SH-SY5Y (cell line): Measurements from ENCODE around the gene TBL1X.

Experiments
- GATA2 ChIP-seq: IDR thresholded peaks from 2 replicates; pipeline ENCODE4 v1.6.1; 2011; ENCODE audit warnings: mild to moderate bottlenecking, low read depth, low read length
- GATA3 ChIP-seq: IDR thresholded peaks from 2 replicates; pipeline ENCODE4 v1.6.1; 2011; ENCODE audit warnings: low read depth, mild to moderate bottlenecking, low read length, moderate library complexity

DNA sequence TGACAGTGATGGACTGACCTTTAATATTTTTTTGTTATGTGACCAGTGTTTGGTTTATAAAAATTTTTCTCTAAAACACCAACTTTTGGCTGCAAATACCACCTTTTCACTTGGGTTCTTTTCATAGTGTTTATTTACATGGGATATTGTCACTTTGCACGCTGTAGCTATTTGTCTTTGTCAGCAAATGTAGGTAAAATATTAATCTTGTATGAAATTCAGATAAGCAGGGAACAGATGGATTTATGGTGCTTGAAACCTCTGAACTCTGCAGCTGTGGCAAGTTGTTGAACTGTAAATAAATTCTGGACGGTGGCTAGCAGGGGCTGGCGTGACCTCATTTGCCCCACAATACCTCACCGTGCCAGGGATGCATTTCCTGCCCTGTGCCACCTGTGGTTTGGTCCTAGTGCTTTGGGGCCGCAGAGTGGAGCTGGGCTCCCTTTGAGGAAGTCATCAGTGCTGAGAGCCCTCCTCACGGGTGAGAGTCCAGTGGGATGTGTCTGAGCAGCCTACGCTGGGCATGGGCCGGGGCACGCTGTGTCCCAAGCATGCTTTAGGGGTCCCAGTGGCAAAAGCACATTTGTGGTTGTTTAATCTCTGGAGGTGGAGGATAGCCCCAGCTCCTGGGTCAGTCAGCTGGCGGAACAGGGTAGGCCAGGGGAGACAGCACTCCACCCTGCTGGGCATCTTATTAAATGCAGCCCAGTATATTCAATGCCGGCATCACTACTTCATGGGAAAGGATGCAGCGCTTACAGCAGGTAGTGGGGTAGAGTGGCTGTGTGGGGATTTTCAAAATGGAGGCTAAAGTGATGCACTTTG, 108.6 kb downstream of the TBL1X start:
- TF ChIP-seq GATA3: no peak
- TF ChIP-seq GATA2: no peak
